ENCODE data around the gene DDX18.

Gene DDX18

GRCh38 chr2:117835990-117836760 lies 21.7 kb downstream of the DDX18 start:
- no peak for DNase-seq

- no peak for DNase-seq
Observed at GRCh38 chr2:117845304-117845703, 30.8 kb downstream of the DDX18 start.

GRCh38 chr2:117850015-117850414 lies 35.5 kb downstream of the DDX18 start:
- DNase-seq, result no peak

GRCh38 chr2:117850461-117850860 lies 36.0 kb downstream of the DDX18 start:
- no peak for DNase-seq

- no peak for DNase-seq
Observed at GRCh38 chr2:117851969-117852368, 37.5 kb downstream of the DDX18 start.

GRCh38 chr2:117853316-117853715 lies 38.8 kb downstream of the DDX18 start:
- no peak for DNase-seq

GRCh38 chr2:117853873-117854272 lies 39.4 kb downstream of the DDX18 start:
- DNase-seq, result no peak

GRCh38 chr2:117854610-117855009 lies 40.1 kb downstream of the DDX18 start:
- no peak for DNase-seq

GRCh38 chr2:117855886-117856285 lies 41.4 kb downstream of the DDX18 start:
- DNase-seq, result no peak

- DNase-seq, result no peak
Observed at GRCh38 chr2:117856415-117857210, 42.1 kb downstream of the DDX18 start.

- no peak for DNase-seq
Observed at GRCh38 chr2:117858336-117858735, 43.8 kb downstream of the DDX18 start.

- DNase-seq, result no peak
Observed at GRCh38 chr2:117858892-117859531, 44.5 kb downstream of the DDX18 start.

- no peak for DNase-seq
Observed at GRCh38 chr2:117859532-117859911, 45.0 kb downstream of the DDX18 start.

GRCh38 chr2:117859924-117860647 lies 45.6 kb downstream of the DDX18 start:
- DNase-seq, result no peak

GRCh38 chr2:117862459-117862858 lies 48.0 kb downstream of the DDX18 start:
- DNase-seq, result no peak

GRCh38 chr2:117875786-117876185 lies 61.3 kb downstream of the DDX18 start:
- DNase-seq, result no peak

GRCh38 chr2:117879003-117879402 lies 64.5 kb downstream of the DDX18 start:
- no peak for DNase-seq

All from GF-D8 (cell line).